Retinal pigment epithelial cell (primary cell): Measurements from ENCODE around the gene OR13D1.

Experiments used
- DNase-seq: peaks from one replicate; pipeline ENCODE4 v3.0.0-alpha.2; 2010; ENCODE audit warnings: low read depth
- H3K4me3 ChIP-seq: 2 replicates; pipeline ENCODE4 v1.5.1; 2011; ENCODE audit warnings: mild to moderate bottlenecking, low read length, control low read depth, moderate library complexity
- TF ChIP-seq, protein P1 (sequence below): conservative IDR thresholded peaks from 2 replicates; pipeline ENCODE4 v1.5.1; 2011; ENCODE audit warnings: low read depth, low read length, control low read depth, inconsistent platforms

OR13D1 gene

DNA sequence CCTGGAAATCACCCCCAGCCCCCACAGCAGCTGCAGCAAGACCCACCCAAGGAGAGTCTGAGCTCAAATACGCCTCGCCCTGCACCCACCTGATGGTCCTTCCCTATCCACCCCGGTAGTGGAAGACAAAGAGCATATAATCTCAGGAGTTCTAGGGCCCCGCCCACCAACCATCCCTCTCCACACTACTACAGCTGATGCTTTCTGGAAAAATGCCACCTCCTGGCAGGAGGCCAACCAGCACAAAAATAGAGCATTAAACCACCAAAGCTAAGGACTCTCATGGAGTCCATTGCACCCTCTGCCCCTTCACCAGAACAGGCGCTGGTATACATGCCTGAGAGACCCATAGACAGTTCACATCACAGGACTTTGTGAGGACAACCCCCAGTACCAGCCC, 30.7 kb downstream of the OR13D1 start:
- no peak for DNase-seq
- TF ChIP-seq, protein P1, sequence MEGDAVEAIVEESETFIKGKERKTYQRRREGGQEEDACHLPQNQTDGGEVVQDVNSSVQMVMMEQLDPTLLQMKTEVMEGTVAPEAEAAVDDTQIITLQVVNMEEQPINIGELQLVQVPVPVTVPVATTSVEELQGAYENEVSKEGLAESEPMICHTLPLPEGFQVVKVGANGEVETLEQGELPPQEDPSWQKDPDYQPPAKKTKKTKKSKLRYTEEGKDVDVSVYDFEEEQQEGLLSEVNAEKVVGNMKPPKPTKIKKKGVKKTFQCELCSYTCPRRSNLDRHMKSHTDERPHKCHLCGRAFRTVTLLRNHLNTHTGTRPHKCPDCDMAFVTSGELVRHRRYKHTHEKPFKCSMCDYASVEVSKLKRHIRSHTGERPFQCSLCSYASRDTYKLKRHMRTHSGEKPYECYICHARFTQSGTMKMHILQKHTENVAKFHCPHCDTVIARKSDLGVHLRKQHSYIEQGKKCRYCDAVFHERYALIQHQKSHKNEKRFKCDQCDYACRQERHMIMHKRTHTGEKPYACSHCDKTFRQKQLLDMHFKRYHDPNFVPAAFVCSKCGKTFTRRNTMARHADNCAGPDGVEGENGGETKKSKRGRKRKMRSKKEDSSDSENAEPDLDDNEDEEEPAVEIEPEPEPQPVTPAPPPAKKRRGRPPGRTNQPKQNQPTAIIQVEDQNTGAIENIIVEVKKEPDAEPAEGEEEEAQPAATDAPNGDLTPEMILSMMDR, result no peak
- H3K4me3 ChIP-seq, result no peak overlapping the region

DNA sequence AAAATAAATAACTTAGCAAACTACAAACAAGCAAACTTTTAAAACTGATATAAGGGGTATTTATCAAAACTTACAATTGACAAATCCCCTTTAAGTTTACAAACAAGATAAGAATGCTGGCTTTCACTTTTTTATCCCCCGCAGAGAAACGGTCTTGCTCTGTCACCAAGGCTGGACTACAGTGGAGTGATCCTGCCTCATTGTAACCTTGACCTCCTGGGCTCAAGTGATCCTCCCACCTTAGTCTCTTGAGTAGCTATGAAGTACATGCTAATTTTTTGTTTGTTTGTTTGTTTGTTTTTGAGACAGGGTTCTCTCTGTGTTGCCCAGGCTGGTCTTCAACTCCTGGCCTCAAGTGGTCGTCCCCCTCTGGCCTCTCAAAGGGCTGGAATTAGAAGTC, 44.1 kb downstream of the OR13D1 start:
- no peak for DNase-seq
- TF ChIP-seq, protein P1, result no peak
- H3K4me3 ChIP-seq, result no peak overlapping the region

DNA sequence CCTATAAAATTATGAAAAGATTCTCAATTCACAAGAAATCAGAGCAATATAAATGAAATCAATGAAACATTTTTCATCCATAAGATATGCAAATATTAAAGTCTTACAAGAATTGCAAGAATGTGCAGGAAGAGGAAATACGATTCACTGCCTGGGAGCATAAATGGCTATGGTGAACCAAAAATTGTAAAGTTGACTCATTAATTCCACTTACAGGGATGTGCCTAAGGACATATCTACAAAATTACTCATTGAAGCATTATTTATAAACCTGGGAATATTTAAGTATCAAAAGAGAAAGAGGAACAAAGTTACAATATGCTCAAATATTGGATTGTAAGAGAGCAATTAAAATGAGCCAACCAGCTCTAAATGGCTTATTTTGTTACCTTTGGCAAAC, 46.3 kb downstream of the OR13D1 start:
- TF ChIP-seq, protein P1, result no peak
- no peak for DNase-seq
- H3K4me3 ChIP-seq, result no peak overlapping the region

DNA sequence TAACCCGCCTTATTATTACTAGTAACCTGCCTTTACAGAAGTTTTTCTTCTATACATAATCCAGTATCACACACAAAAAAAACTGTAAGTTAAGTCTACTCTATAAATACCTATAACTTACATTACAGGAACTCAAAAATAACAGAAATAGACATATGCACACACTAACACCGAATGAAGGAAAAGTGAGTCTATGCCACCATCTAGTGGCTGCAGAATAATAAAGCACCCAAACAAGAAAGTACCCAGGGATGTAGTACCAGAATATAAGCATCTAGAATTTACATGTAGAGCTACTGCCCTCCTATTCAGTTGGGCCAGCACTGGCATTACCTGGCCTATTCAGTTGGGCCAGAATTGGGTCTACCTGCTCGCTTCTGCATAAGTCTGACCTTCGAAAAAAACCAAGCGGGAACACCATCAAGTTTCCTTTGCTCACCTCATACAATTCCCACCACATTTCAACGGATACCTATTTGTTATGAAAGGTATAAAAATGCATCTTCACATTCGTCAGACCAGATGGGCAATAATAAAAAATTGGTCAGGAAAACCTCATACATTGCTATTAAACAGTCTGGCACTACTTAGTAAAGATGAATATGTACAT, 49.2 kb downstream of the OR13D1 start:
- H3K4me3 ChIP-seq, result no peak overlapping the region
- TF ChIP-seq, protein P1, result peak; percentile 67
- peak; percentile 27 for DNase-seq
